GM12891 (cell line): ENCODE results near the gene IQUB.
"Not testable (repeated sequence)": the region's sequence is repeated elsewhere in the genome, so short reads cannot be mapped to it uniquely, and the experiment has no call there.

Source experiments
- POLR2A ChIP-seq: IDR thresholded peaks from 2 replicates; pipeline ENCODE4 v1.6.1; 2011; ENCODE audit warnings: low read depth, low read length, control low read depth
- POLR2AphosphoS5 ChIP-seq: IDR thresholded peaks from 2 replicates; pipeline ENCODE4 v1.6.1; 2011; ENCODE audit warnings: low read depth, low read length, control low read depth
- POU2F2 ChIP-seq: IDR thresholded peaks from 2 replicates; pipeline ENCODE4 v1.6.1; 2011; ENCODE audit warnings: low read depth, mild to moderate bottlenecking, control low read depth, low read length, moderate library complexity
- SPI1 ChIP-seq: IDR thresholded peaks from 2 replicates; pipeline ENCODE4 v1.6.1; 2011; ENCODE audit warnings: low read depth, low read length, control low read depth
- TAF1 ChIP-seq: IDR thresholded peaks from 2 replicates; pipeline ENCODE4 v1.6.1; 2011; ENCODE audit warnings: low read depth, low read length, control low read depth

- TF ChIP-seq POLR2A, POLR2AphosphoS5, TAF1, SPI1, POU2F2: not testable (repeated sequence)
Observed at GRCh38 chr7:123527712-123528225, 6.6 kb downstream of the IQUB start.
